Skin epidermis (tissue), 12 donors: ENCODE measurements around the gene SIRT3.

ENCODE experiments used
- H3K27ac ChIP-seq, 21 experiments: fragments of 200-600 bp; sonication (generic) in 11 of 21; one replicate each; pipeline ENCODE4 v1.5.0; 2020; ENCODE audit warnings: mild to moderate bottlenecking in 3 of 21, inconsistent platforms in 2 of 21, moderate library complexity in 2 of 21
- H3K4me3 ChIP-seq, 7 experiments: fragments of 200-600 bp; sonication (generic) in 2 of 7; one replicate each; pipeline ENCODE4 v1.5.0; 2020; ENCODE audit warnings: inconsistent platforms in 2 of 7, mild to moderate bottlenecking in 2 of 7, moderate library complexity in 1 of 7

Gene SIRT3

DNA sequence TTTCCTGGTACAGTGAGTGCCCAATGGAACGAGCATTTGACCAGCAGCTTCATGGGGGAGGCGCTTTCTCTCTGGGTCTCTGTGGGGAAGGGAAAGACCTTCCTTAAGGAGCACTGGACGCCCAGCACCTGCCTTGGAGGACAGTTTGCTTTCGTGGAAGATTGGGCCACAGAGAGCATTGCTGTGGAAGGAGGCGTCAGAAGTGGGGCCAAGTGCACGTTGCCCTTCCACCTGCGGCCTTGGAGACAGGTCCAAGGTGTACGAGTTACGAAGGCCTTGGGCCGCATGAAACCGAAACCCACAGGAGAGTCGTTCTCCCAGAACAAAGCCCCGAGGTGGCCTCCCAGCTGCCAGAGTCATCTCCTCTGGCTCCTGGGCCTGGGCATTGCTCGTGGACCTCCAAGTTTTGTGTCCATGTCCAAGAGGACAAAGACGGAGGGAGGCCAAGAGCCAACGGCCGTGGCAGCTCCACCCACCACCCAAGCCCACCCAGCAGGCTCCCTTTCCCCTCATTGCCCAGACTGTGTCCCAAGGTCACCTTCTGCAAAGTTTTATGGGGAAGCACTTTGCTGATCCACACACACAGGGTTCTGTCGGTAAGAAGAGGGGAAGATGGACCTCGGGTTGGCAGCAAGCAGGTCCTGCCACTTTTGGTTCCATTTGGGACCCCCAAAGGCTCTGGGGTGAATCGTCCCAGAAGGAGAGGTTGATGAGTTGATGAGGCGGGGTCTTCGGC lies 36.2 kb upstream of the SIRT3 start:
- Histone ChIP-seq H3K27ac (no peak overlapping the region), H3K4me3 (no peak overlapping the region)

DNA sequence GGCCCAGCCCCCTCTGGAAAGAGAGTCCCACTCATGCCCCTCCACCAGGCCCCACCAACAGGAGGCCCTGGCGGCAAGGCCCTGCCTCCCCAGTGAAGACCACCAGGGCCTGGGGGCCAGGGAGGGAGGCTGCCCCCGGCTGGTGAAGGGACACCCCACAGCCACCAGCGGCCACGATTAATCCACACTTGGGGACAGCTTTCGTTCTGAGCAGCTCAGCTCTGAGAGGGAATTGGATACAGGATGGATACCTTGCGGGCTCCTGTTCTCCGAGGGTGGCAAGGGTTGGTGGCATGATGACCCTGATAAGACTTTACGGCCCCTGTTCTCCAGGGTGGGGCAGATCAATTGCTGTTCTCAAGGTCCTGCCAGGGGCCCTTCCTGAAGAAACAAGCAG lies 35.2 kb upstream of the SIRT3 start:
- Histone ChIP-seq H3K27ac (peak overlapping the region in 1 of 21 experiments; percentile 95), H3K4me3 (no peak overlapping the region)

GRCh38 chr11:270451-271318 lies 34.5 kb upstream of the SIRT3 start:
- H3K4me3 ChIP-seq, result no peak overlapping the region

DNA sequence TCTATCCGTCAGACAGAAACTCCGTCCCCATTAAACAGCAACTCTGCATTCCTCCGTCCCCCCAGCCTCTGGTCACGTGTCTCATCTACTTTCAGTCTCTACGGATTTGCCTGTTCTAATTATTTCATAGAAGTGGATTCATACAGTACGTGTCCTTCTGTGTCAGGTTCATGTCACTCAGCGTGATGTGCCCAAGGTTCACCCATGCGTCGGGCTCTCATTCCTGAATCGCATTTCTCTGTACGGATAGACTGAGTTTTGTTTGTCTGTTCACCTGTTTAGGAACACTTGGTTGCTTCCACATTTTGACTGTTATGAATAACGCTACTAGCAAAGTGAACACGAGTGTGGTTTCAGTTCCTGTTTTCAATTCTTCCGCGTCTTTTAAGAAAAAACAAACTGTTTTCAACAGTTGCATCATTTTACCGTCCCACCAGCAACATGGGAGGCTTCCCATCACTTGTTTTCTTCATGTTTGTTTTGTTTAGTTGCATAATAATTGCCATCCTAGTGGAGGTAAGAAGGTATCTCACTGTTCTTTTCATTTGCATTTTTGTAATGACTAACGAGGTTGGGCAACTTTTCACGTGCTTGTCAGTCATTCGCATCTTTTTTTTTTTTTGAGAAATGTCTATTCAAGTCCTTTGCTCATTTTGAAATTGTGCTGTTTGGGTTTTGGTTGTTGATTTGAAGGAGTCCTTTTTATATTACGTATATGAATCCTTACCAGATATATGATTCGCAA lies 33.2 kb upstream of the SIRT3 start:
- Histone ChIP-seq H3K27ac (peak overlapping the region in 20 of 21 experiments; percentile 36 to 95 (median 82)), H3K4me3 (peak overlapping the region in 6 of 7 experiments; percentile 1 to 42 (median 17))

More at GRCh38 chr11:270451-271318, 34.5 kb upstream of the SIRT3 start:
- peak overlapping the region in 13 of 21 experiments; percentile 7 to 95 (median 82) for H3K27ac ChIP-seq

- Histone ChIP-seq H3K27ac (peak overlapping the region; percentile 15 to 95 (median 82)), H3K4me3 (peak overlapping the region; percentile 1 to 42 (median 23))
Observed at GRCh38 chr11:268716-269145, 32.6 kb upstream of the SIRT3 start.

GRCh38 chr11:267491-267994 lies 31.4 kb upstream of the SIRT3 start:
- peak overlapping the region in 20 of 21 experiments; percentile 36 to 95 (median 82) for H3K27ac ChIP-seq
- peak overlapping the region; percentile 14 to 42 (median 26) for H3K4me3 ChIP-seq

DNA sequence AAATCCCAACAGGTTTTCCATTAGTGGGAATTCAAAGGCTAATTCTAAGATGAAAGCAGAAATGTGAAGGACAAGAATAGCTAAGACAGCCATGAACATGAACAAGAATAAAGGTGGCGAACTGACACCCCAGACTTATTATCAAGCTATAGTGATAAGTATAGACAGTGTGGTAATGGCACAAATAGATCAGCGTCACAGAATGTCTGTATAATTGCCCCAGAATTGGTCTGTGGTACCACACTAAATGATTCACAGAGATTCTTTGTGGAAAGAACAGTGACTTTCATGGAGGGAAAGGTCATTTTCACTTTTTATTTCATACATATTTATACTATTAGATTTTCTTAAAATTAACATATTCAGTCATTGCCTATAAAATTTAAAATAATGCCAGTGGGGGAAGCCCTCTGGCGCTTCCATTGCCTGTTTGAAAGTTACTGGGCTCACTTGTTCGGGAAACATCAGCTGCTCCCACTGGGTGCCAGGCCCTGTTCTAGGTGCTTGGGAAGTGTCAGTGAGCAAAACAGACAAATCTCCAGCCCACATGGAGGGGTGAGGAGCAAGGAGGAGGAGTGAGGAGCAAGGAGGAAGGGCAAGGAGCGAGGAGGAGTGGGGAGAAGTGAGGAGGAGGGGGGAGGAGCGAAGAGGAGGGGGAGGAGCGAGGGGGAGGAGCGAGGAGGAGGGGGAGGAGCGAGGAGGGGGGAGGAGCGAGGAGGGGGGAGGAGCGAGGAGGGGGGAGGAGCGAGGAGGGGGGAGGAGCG lies 30.7 kb upstream of the SIRT3 start:
- no peak overlapping the region for H3K27ac ChIP-seq
- no peak overlapping the region for H3K4me3 ChIP-seq

- H3K27ac ChIP-seq, result no peak overlapping the region
- no peak overlapping the region for H3K4me3 ChIP-seq
Observed at GRCh38 chr11:261624-262023, 25.5 kb upstream of the SIRT3 start.

DNA sequence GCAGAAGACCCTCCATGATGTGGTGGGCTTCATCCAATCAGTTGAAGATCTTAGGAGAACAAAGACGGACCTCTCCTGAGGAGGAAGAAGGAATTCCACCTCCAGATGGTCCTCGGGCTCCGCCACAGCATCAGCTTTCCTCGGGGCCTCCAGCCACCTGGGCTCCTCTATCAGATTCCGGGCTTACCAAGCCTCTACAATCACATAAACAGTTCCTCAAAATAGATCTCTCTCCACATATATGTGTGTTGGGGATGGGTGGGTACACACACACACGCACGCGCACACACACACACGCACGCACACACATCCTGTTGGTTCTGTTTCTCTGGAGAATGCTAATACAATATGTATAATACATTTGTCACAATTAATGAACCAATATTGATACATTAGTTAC lies 23.3 kb upstream of the SIRT3 start:
- Histone ChIP-seq H3K27ac (no peak overlapping the region), H3K4me3 (no peak overlapping the region)

DNA sequence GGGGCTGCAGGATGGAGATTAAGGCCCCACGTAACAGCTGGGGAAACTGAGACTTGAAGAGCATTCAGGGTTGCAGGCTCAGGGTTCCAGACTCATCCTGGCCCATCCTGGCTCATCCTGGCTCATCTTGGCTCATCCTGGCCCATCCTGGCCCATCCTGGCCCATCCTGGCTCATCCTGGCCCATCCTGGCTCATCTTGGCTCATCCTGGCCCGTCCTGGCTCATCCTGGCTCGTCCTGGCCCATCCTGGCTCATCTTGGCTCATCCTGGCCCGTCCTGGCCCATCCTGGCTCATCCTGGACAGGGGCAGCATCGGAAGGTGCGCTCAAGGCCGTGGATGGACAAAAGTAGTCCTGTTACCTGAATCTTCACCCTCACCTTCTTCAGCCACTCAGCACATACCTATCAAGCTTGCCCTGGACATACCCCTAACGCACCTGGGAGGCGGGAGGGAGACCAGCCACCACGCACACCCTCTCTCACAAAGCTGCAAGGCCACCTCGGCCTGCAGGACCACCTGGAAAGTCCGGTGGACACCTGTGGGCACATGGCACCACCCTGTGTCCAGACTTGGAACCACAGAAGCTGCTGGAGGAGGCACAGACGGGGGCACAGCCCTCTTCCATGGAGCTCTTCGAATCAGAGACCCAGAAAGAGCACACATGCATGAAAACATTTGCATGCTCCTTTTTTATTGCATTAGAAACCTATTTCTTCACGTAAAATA lies 21.8 kb upstream of the SIRT3 start:
- Histone ChIP-seq H3K4me3 (no peak overlapping the region), H3K27ac (no peak overlapping the region)

DNA sequence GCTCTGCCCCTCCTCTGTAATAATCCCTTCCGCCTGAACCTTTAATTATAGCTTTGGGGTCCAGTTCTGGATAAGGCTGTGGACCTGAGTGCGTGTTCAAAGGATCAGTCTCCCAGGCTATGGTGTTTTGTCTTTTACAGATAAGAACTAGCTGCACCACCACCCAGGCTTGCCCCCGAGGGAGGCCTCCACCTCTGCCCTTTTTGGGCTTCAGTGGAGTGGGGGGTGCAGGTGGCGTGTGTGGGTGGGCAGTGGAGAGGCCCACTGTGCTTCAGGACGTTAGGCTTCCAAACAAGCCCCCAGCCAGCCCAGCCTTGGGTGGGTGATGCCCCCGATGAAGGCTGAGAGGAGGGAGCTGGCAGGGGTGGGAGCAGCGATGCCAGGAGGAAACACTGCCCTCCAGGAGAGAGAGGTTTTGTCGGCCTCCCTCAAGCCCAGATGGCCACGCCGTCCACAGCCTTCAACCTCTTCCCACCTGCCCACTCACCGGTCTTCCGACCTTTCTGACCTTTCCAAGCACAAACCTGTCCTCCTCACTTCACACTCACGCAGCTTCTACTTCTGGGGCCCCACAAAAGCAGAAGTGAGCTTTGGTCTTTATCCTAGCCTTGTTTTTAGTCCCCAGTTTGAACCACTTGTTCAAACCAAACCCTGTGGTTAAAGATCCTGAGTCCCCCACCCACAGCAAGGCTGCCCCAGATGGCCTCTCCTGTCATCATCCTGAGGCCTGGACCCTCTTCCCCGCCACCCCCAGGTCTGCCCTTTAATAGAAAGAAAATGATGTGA lies 21.0 kb upstream of the SIRT3 start:
- H3K4me3 ChIP-seq, result no peak overlapping the region
- no peak overlapping the region for H3K27ac ChIP-seq

GRCh38 chr11:255816-256215 lies 19.7 kb upstream of the SIRT3 start:
- no peak overlapping the region for H3K27ac ChIP-seq
- no peak overlapping the region for H3K4me3 ChIP-seq

DNA sequence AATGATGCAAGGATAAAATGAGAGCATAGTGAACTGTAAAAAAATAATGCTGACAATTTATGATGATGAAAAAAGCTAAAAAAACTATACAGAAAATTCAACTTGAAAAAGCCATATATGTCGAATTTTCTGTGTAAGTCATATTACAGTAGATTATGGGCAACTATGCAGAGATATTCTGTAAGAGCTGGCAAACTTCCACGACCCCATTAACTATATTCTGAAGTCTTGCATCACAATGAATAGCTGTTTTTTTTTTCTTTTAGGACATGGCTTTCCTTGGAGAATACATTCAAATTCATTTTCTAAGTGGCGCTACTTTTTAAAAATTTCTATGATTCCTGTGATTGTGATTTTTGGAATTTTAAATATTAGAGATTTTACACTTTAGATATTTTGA lies 19.0 kb upstream of the SIRT3 start:
- Histone ChIP-seq H3K4me3 (no peak overlapping the region), H3K27ac (no peak overlapping the region)

DNA sequence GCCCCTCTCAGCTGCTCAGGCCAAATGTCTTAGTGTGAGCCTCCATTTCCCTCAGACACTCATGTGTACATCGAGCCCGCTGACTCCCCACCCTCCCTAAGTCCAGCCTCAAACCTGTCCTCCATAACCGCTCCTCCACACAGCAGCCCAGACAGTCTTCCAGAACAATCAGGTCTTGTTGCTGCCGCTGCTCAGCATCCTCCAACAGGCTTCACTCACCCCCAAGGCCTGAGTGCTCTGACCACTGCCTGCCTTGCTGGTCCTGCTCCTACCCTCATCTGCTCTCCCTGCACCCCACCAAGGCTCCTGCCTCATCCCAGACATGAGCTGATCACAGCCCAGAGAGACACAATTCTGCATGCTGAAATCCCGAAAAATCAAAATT lies 17.7 kb upstream of the SIRT3 start:
- no peak overlapping the region for H3K4me3 ChIP-seq
- H3K27ac ChIP-seq, result no peak overlapping the region

DNA sequence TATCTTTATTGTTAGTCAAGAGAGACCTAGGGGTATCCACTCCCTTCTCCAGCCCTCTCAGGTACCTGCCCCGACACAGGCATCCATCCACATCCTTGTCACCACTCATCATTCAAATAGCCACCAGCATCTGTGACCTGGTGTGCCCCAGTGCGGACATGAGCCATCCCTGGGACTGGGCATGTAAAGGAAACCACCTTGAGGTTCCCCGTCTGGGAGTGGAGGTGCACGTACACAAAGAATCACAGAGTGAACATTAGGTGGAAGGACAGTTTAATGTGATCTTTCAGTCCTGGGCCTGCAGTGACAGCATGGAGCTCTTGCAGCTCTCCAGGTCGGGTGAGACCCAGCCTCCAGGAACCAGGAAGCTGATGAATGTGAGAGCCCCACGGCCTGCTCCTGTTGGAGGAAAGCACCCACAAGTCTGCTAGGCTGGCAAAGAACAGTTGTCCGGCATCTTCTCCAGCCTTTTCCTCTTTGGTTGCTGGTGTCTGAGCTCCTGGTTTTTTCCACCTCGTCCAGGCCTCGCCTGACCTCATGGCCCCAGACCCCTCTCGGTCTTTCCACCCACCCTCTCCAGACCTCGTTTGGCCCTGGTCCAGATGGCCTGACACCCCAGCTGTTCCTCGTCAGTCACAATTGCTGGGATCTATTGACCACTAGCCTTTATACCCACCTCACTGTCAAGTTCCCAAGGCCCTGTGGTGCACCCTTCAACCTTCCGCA lies 17.2 kb upstream of the SIRT3 start:
- no peak overlapping the region for H3K4me3 ChIP-seq

GRCh38 chr11:252666-253065 lies 16.5 kb upstream of the SIRT3 start:
- H3K27ac ChIP-seq, result no peak overlapping the region
- H3K4me3 ChIP-seq, result no peak overlapping the region

More for the DNA sequence above, 17.2 kb upstream of the SIRT3 start:
- H3K27ac ChIP-seq, result no peak overlapping the region

- H3K27ac ChIP-seq, result no peak overlapping the region
Observed at GRCh38 chr11:251550-251949, 15.4 kb upstream of the SIRT3 start.

More at GRCh38 chr11:251550-251949, 15.4 kb upstream of the SIRT3 start:
- no peak overlapping the region for H3K4me3 ChIP-seq
